BJ (cell line): ENCODE data around the gene DPH7. TPM values are rescaled to one million over a fixed set of nuclear protein-coding genes. Genes with fewer than 3 reads are reported as not detected.
"Not testable (repeated sequence)": the region's sequence is repeated elsewhere in the genome, so short reads cannot be mapped to it uniquely, and the experiment has no call there.

ENCODE experiments used
- CTCF ChIA-PET: fragments of 350-600 bp; formaldehyde crosslinking; extraction: SDS; loops from one replicate; lab custom pipeline; 2021; ENCODE audit warnings: antibody characterized with exemption, inconsistent platforms; lab: Yijun Ruan, JAX
- POLR2A ChIA-PET: fragments of 300-600 bp; sonication (Branson Sonifier 250); formaldehyde crosslinking; extraction: SDS; loops from one replicate; lab custom pipeline; 2021; ENCODE audit warnings: antibody characterized with exemption; lab: Charles Lee
- DNase-seq: peaks from one replicate; pipeline ENCODE4 v3.0.0-alpha.2; 2011; ENCODE audit warnings: low read depth
- H3K27me3 ChIP-seq: 2 replicates; pipeline ENCODE4 v1.6.0; 2011; ENCODE audit warnings: low read length; ENCODE audit not compliant: control insufficient read depth, insufficient read depth
- H3K36me3 ChIP-seq: 2 replicates; pipeline ENCODE4 v1.5.1; 2011; ENCODE audit warnings: low read length; ENCODE audit not compliant: control insufficient read depth, insufficient read depth
- H3K4me3 ChIP-seq: 2 replicates; pipeline ENCODE4 v1.5.1; 2011; ENCODE audit warnings: low read depth, mild to moderate bottlenecking, control low read depth, low read length
- CTCF ChIP-seq: IDR thresholded peaks from 2 replicates; pipeline ENCODE4 v1.5.1; 2011; ENCODE audit warnings: low read depth, mild to moderate bottlenecking, control low read depth, inconsistent platforms, low read length, moderate library complexity; ENCODE audit not compliant: insufficient read depth
- polyA plus RNA-seq: library from polyadenylated mRNA; depleted of rRNA; stranded (reverse); fragments of >200 nt; gene quantifications from 2 replicates; pipeline ENCODE4 v1.2.3, GENCODE V29; 2011

DPH7 gene
- polyA plus RNA-seq, 1 experiment, result 29.4 TPM

- CTCF ChIA-PET, result interaction anchor here (0.7 to 1.7 kb wide), 2 partner anchors 9 to 13 kb away, joined by 3 to 13 read pairs; no protein-coding TSS in a partner anchor
- no peak for DNase-seq
- no peak overlapping the region for H3K4me3 ChIP-seq
- no peaks in the 10 kb centered on the region for H3K36me3 ChIP-seq
- H3K27me3 ChIP-seq, result no peaks in the 10 kb centered on the region
- TF ChIP-seq CTCF, result no peak
- POLR2A ChIA-PET, result no interaction called here
Observed at GRCh38 chr9:137544176-137544760, 34.5 kb downstream of the DPH7 start.

GRCh38 chr9:137543237-137543963 is 35.3 kb downstream of the DPH7 start:
- no peaks in the 10 kb centered on the region for H3K36me3 ChIP-seq

GRCh38 chr9:137542486-137542885 is 36.2 kb downstream of the DPH7 start:
- POLR2A ChIA-PET, result no interaction called here
- no peaks in the 10 kb centered on the region for H3K27me3 ChIP-seq
- no peak for DNase-seq
- no peak for TF ChIP-seq CTCF
- H3K4me3 ChIP-seq, result no peak overlapping the region
- CTCF ChIA-PET, result interaction anchor here (0.9 to 3.5 kb wide), 3 partner anchors 9 to 300 kb away, joined by 3 to 11 read pairs (median 3); partner anchors contain the start of gene MRPL41
- H3K36me3 ChIP-seq, result no peaks in the 10 kb centered on the region

More at GRCh38 chr9:137543237-137543963, 35.3 kb downstream of the DPH7 start:
- DNase-seq, result no peak
- H3K27me3 ChIP-seq, result no peaks in the 10 kb centered on the region
- no peak for TF ChIP-seq CTCF
- POLR2A ChIA-PET, result no interaction called here
- CTCF ChIA-PET, result interaction anchor here (0.7 to 3.5 kb wide), 4 partner anchors 8 to 301 kb away, joined by 3 to 11 read pairs (median 3); partner anchors contain the start of gene MRPL41
- H3K4me3 ChIP-seq, result no peak overlapping the region

- no peaks in the 10 kb centered on the region for H3K27me3 ChIP-seq
- DNase-seq, result no peak
- no peaks in the 10 kb centered on the region for H3K36me3 ChIP-seq
- POLR2A ChIA-PET, result no interaction called here
- CTCF ChIA-PET, result interaction anchor here (3.5 kb wide), 1 partner anchor 9 kb away, joined by 11 read pairs; no protein-coding TSS in a partner anchor
- TF ChIP-seq CTCF, result no peak
- no peak overlapping the region for H3K4me3 ChIP-seq
Observed at GRCh38 chr9:137540536-137540935, 38.2 kb downstream of the DPH7 start.

GRCh38 chr9:137538058-137538457 is 40.7 kb downstream of the DPH7 start:
- no peak for TF ChIP-seq CTCF
- POLR2A ChIA-PET, result no interaction called here
- H3K27me3 ChIP-seq, result no peaks in the 10 kb centered on the region
- no peak overlapping the region for H3K4me3 ChIP-seq
- no peaks in the 10 kb centered on the region for H3K36me3 ChIP-seq
- CTCF ChIA-PET, result interaction anchor here (1.6 kb wide), 1 partner anchor 41 kb away, joined by 4 read pairs; no protein-coding TSS in a partner anchor
- DNase-seq, result no peak

- H3K4me3 ChIP-seq, DNase-seq, H3K27me3 ChIP-seq, POLR2A ChIA-PET, CTCF ChIA-PET, H3K36me3 ChIP-seq: not testable (repeated sequence)
Observed at GRCh38 chr9:137536594-137537131, 42.1 kb downstream of the DPH7 start.
